ENCODE data around the gene NPS.

GRCh38 chr10:127592586-127592985 is 43.5 kb downstream of the NPS start:
- TF ChIP-seq CTCF (IDR thresholded peaks at IDR 0.05; ENCODE audit: poor library complexity) (no peak), EZH2 (IDR thresholded peaks at IDR 0.05; ENCODE audit: borderline replicate concordance) (no peak), EZH2phosphoT487 (IDR thresholded peaks at IDR 0.05; ENCODE audit: low read depth, severe bottlenecking, unreplicated experiment) (no peak)

All from hepatocyte (in vitro differentiated cells).